ENCODE measurements around the gene SPTBN4.

DNA sequence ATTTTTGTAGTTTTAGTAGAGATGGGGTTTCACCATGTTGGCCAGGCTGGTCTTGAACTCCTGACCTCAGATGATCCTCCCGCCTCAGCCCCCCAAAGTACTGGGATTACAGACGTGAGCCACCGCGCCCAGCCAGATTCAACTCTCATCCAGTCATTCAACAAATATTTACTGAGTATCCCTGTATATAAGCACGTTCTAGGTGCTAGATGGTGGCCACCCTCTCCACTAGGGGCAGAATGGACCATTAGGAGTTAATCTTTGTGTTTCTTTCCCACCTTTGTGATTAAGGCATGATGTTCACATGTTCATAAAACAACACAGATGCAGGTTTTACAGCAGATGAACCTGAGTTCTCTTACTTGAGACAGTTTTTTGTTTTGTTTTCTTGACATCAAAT is 117.2 kb downstream of the SPTBN4 start:
- TF ChIP-seq POLR2AphosphoS5 (IDR thresholded peaks at IDR 0.05; ENCODE audit: low read depth, low read length) (no peak), POLR2A (IDR thresholded peaks at IDR 0.05; ENCODE audit: low read depth, low read length) (no peak)
